HG03045 (cell line): ENCODE measurements around the gene SGCA.
A peak's percentile ranks its signal among the peaks of the same experiment; 100 is the strongest.

Experiments
- ATAC-seq: cut with Tn5 transposase; IDR thresholded peaks from one replicate; pipeline ENCODE4 v1.9.1; 2021; ENCODE audit warnings: mild to moderate bottlenecking, moderate library complexity; ENCODE audit not compliant: unreplicated experiment

The SGCA gene

GRCh38 chr17:50166518-50167181 is 845 bp downstream of the SGCA start:
- no peak for ATAC-seq

- ATAC-seq = no peak
Observed at GRCh38 chr17:50167371-50167770, 1.6 kb downstream of the SGCA start.

DNA sequence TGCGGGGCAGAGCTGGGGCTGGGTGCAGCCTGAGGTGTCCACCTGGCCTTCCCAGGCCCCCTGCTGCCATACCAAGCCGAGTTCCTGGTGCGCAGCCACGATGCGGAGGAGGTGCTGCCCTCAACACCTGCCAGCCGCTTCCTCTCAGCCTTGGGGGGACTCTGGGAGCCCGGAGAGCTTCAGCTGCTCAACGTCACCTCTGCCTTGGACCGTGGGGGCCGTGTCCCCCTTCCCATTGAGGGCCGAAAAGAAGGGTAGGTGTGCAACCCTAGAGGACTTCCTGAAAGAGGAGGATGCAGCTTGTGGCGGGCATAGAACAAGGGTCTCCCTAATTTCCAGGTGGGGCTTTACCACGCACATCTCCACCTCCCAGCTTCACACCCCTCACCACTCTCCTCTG is 2.5 kb downstream of the SGCA start:
- no peak for ATAC-seq

- ATAC-seq = no peak
Observed at GRCh38 chr17:50169121-50169764, 3.4 kb downstream of the SGCA start.

GRCh38 chr17:50169881-50170459 is 4.2 kb downstream of the SGCA start:
- ATAC-seq = no peak

DNA sequence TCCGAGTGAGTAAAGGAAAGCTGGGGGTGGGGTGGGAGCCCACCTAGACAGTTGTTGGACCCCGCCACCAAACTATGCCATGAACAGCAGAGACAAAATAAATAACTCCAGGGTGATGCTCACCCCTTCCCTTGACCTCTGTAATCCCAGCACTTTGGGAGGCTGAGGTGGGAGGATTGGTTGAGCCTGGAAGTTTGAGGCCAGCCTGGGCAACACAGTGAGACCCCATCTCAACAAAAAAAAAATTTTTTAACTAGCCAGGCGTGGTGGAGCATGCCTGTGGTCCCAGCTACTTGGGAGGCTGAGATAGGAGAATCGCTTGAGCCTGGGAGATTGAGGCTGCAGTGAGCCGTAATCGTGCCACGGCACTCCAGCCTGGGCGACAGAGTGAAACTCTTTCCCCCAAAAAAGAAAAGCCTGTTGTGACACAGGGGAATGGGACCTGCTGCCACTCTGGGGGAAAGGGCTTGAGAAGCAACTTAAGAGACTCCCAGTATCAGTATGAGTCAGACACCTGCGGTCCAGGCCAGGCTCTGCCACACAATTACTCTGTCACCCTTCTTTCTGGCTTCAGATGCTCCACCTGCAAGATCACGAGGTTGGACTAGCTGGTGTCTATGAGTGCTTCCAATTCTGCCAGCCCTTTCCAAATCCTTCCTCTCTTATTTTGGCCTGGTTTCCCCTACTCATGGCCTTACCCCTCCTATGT is 5.0 kb downstream of the SGCA start:
- no peak for ATAC-seq

GRCh38 chr17:50171371-50172071 is 5.7 kb downstream of the SGCA start:
- ATAC-seq = no peak

- no peak for ATAC-seq
Observed at GRCh38 chr17:50172130-50172529, 6.3 kb downstream of the SGCA start.

DNA sequence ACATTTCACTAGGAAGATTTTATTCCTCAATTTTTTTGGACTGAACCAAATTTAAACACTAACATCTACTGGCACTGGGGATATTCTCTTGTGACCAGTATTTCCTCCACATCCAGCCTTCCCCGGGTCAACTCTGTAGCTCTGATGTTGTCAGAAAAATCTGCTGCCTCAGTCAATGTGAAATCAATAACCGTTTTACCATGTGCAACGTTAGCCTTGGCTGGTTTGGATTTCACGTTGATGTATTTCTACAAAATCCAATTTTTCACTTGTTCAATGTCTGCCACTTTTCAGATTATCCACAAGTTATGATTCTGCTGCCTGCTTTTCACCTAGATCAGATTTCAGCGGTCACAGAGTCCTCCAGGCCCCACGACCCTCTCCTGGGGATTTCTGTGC is 7.1 kb downstream of the SGCA start:
- no peak for ATAC-seq

- ATAC-seq = no peak
Observed at GRCh38 chr17:50173335-50173941, 7.6 kb downstream of the SGCA start.

- ATAC-seq = no peak
Observed at GRCh38 chr17:50174444-50174843, 8.6 kb downstream of the SGCA start.

GRCh38 chr17:50175035-50175807 is 9.4 kb downstream of the SGCA start:
- no peak for ATAC-seq

DNA sequence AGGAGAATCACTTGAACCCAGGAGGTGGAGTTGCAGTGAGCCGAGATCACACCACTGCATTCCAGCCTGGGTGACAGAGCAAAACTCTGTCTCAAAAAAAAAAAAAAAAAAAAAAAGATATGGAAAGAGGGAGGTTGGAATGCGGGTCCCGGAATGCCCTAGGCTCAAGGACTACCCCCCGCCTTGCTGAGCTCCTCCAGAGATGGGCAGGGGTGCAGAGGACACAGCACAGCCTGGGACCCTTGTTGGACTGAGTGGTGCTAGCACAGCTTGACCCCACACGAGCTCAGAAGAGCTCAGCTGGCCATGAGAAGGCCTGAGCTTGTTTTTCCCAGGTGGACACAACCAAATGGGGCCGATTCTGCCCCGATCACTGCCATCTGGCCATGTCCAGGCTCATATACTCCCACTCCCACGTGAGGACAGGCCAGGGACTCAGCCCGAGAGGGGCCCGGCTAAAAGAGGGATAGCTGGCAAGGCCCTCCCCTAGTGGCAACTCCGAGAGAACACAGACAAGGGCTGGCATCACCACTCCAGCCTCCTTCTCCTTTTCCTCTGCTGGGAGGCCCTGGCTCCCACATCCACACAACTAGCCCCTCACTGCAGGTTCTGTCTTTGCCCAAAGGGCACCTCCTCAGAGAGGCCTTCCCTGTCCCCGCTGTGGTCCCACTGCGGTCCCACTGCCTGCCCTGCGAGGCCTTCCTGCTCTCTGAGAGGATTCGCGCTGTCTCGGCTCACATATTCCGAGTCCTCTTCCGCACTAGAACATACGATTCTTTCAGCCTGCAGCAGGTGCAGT is 11.0 kb downstream of the SGCA start:
- no peak for ATAC-seq

DNA sequence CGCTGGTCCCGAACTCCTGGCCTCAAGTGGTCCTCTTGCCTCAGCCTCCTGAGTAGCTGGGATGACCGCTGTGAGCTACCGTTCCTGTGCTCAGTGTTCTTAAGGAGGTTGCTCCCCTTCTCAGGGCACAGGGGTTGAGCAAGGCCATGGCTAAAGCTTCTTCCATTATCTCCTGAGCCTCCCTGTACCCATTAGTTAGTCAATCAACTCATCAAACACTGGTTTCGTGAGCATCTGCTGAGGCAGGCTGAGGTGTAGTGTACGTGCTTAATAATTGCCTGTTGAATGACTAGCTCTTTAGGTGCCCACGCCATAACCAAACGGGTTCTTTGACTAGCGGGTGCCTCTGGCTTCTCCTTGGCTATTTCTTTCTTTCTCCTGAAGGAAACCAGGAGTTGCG is 11.7 kb downstream of the SGCA start:
- no peak for ATAC-seq

DNA sequence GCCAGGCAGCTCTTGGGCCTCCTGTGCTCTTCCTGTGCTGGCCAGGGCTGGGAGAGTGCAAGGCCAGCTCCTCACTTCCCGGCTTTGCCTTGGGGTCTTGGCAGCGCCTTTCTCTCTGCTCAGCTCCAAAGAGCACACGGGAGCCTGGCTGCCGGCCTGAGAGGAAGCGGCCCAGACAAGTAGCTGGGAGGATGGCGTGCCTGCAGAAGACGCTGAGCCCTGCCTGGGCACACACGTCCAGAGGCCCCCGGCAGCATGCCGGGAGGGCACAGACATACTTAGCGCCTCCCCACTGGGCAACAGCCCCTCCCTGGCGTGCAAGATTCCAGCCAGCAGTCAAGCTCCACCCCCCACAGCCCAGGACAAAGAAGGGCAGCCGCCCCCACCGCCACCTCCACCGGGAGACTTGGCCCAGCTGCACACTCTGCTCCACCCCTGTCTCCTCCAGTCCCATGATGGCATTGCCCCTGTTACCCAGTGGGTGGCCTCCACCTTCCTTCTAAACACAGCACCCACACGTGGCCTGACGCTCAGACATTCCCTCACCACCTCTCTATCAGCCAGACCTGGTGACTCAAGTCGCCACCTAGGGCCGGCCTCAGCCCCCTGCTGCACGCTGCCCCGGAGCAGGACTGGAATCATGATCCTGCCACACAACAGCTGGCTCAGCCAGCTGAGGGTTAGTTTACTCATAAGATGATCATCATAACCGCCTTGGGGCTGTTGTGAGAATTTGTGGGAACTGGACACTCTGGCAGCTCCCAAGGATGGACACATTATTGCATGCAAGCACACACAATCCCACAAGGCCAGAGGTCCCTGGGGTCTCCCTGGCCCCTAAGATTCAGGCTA is 12.4 kb downstream of the SGCA start:
- ATAC-seq = peak; percentile 72

GRCh38 chr17:50180111-50180510 is 14.3 kb downstream of the SGCA start:
- no peak for ATAC-seq

DNA sequence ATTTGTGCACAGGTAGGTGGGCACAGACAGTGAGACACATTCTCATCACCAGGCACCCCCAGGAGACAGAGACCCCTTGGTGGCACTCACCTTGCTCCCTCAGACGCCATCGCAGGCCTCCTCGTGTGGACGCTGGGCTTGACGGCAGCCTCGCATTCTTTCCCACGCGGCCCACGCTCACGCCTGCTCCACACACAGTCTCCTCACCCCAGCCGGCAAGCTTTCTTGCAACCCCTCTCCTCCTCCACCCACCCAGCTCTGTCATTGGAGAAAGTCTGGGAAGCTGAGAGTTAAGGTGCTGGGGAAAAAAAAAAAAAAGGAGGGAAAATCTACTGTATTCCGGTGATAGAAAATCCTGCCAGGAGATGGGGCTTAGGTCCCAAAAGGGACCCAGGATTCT is 14.8 kb downstream of the SGCA start:
- no peak for ATAC-seq

GRCh38 chr17:50181144-50181543 is 15.3 kb downstream of the SGCA start:
- no peak for ATAC-seq
